ENCODE measurements around the gene CLC.
"Not testable (repeated sequence)": the region's sequence is repeated elsewhere in the genome, so short reads cannot be mapped to it uniquely, and the experiment has no call there.

Gene CLC

GRCh38 chr19:39737891-39738290 is at the start of gene CLC:
TSS of gene CLC (minus strand) at chr19:39738029. CDS start at chr19:39737952, 77 bp downstream.
- DNase-seq (ENCODE audit: low read depth), result no peak

- no peak for DNase-seq (ENCODE audit: low read depth)
Observed at GRCh38 chr19:39780894-39781293, 43.1 kb upstream of the CLC start.

GRCh38 chr19:39778763-39779162 is 40.9 kb upstream of the CLC start, which contains the start of gene LEUTX:
TSS of gene LEUTX (plus strand) at chr19:39778854. CDS start at chr19:39778921, 67 bp downstream.
- no peak for DNase-seq (ENCODE audit: low read depth)

- no peak for DNase-seq (ENCODE audit: low read depth)
Observed at GRCh38 chr19:39768786-39769185, 31.0 kb upstream of the CLC start.

GRCh38 chr19:39768334-39768733 is 30.5 kb upstream of the CLC start:
- no peak for DNase-seq (ENCODE audit: low read depth)

- DNase-seq (ENCODE audit: low read depth), result peak; percentile 2
Observed at GRCh38 chr19:39765091-39766076, 27.6 kb upstream of the CLC start.

GRCh38 chr19:39761851-39762250 is 24.0 kb upstream of the CLC start:
- not testable (repeated sequence) for DNase-seq (ENCODE audit: low read depth)

- DNase-seq (ENCODE audit: low read depth), result no peak
Observed at GRCh38 chr19:39759457-39760184, 21.8 kb upstream of the CLC start.

GRCh38 chr19:39754971-39755370 is 17.1 kb upstream of the CLC start:
- DNase-seq (ENCODE audit: low read depth), result no peak

GRCh38 chr19:39754544-39754943 is 16.7 kb upstream of the CLC start:
- no peak for DNase-seq (ENCODE audit: low read depth)

GRCh38 chr19:39752795-39753194 is 15.0 kb upstream of the CLC start:
- DNase-seq (ENCODE audit: low read depth), result no peak

GRCh38 chr19:39752390-39752789 is 14.6 kb upstream of the CLC start:
- DNase-seq (ENCODE audit: low read depth), result no peak

GRCh38 chr19:39749981-39750380 is 12.2 kb upstream of the CLC start:
- no peak for DNase-seq (ENCODE audit: low read depth)

- no peak for DNase-seq (ENCODE audit: low read depth)
Observed at GRCh38 chr19:39746836-39747529, 9.2 kb upstream of the CLC start.

GRCh38 chr19:39745643-39746042 is 7.8 kb upstream of the CLC start:
- DNase-seq (ENCODE audit: low read depth), result no peak

GRCh38 chr19:39740395-39740794 is 2.6 kb upstream of the CLC start:
- DNase-seq (ENCODE audit: low read depth), result no peak

GRCh38 chr19:39738814-39739213 is 985 bp upstream of the CLC start:
- DNase-seq (ENCODE audit: low read depth), result no peak

GRCh38 chr19:39737351-39737750 is 478 bp downstream of the CLC start:
- DNase-seq (ENCODE audit: low read depth), result no peak

- DNase-seq (ENCODE audit: low read depth), result no peak
Observed at GRCh38 chr19:39736088-39736487, 1.7 kb downstream of the CLC start.

GRCh38 chr19:39735688-39736087 is 2.1 kb downstream of the CLC start:
- DNase-seq (ENCODE audit: low read depth), result no peak

- no peak for DNase-seq (ENCODE audit: low read depth)
Observed at GRCh38 chr19:39733841-39734240, 4.0 kb downstream of the CLC start.

GRCh38 chr19:39731685-39732084 is 6.1 kb downstream of the CLC start:
- DNase-seq (ENCODE audit: low read depth), result no peak

Data from stimulated activated CD8-positive, alpha-beta memory T cell treated with anti-CD3 and anti-CD28 coated beads, Interleukin-12 subunit alpha, Interleukin-12 subunit beta, amount 100 ng/mL, for 4 hours (primary cell).